Heart left ventricle (tissue), 16 donors: ENCODE measurements around the gene MAPK13. TPM values are rescaled to one million over a fixed set of nuclear protein-coding genes. Genes with fewer than 3 reads are reported as not detected.
"Not testable (repeated sequence)": the region's sequence is repeated elsewhere in the genome, so short reads cannot be mapped to it uniquely, and the experiment has no call there.

ENCODE experiments used
- ATAC-seq, 4 donors: fragments of 200-7000 bp; cut with Tn5 transposase; one replicate each; pipeline ENCODE4 v1.9.1; 2020 to 2022; ENCODE audit warnings: moderate library complexity in 4 of 4, mild to moderate bottlenecking in 3 of 4, moderate number of reproducible peaks in 1 of 4
- DNase-seq, 5 donors: peaks; one replicate each; pipeline ENCODE4 v3.0.0-alpha.2; 2020
- H3K27ac ChIP-seq, 12 donors: fragments of 200-600 bp; sonication (generic) in 4 of 12; one replicate each; pipeline versions ENCODE4 v1.5.0 to v1.8.0; 2016 to 2022; ENCODE audit warnings: mild to moderate bottlenecking in 2 of 12
- H3K27me3 ChIP-seq, 9 donors: fragments of 200-600 bp; sonication (generic) in 2 of 9; one replicate each; pipeline versions ENCODE4 v1.5.1 to v1.8.0; 2016 to 2022; ENCODE audit warnings: mild to moderate bottlenecking in 3 of 9
- H3K36me3 ChIP-seq, 9 donors: fragments of 200-600 bp; sonication (generic) in 2 of 9; one replicate each; pipeline versions ENCODE4 v1.5.0 to v1.8.0; 2018 to 2022; ENCODE audit warnings: mild to moderate bottlenecking in 2 of 9
- H3K4me1 ChIP-seq, 12 donors: fragments of 200-600 bp; sonication (generic) in 4 of 12; one replicate each; pipeline versions ENCODE4 v1.5.0 to v1.8.0; 2016 to 2022; ENCODE audit warnings: mild to moderate bottlenecking in 3 of 12
- H3K4me3 ChIP-seq, 12 donors: fragments of 200-600 bp; sonication (generic) in 4 of 12; one replicate each; pipeline versions ENCODE4 v1.5.0 to v1.8.0; 2017 to 2022; ENCODE audit warnings: mild to moderate bottlenecking in 9 of 12, moderate library complexity in 4 of 12
- H3K9me3 ChIP-seq, 12 donors: fragments of 200-600 bp; sonication (generic) in 4 of 12; one replicate each; pipeline versions ENCODE4 v1.5.0 to v1.8.0; 2016 to 2022; ENCODE audit warnings: mild to moderate bottlenecking in 1 of 12
- POLR2A ChIP-seq, 2 donors: fragments of 450-650 bp; IDR thresholded peaks; one replicate each; pipeline ENCODE4 v1.6.1; 2017; ENCODE audit warnings: antibody characterized with exemption in 2 of 2, mild to moderate bottlenecking in 2 of 2, moderate library complexity in 2 of 2
- WGBS, 4 donors: extraction: QIAGEN DNeasy Blood & Tissue Kit in 2 of 4; methylation state at CpG; one replicate each; pipeline versions ENCODE4 v1.1.5 to v1.1.7; 2013 to 2018; 5-methylcytosine and 5-hydroxymethylcytosine counted together
- intact Hi-C, 10 donors: fragments of 100-400 bp; cut with DNase I; formaldehyde crosslinking; loops; one replicate each; pipeline versions ENCODE4 v1.11.1 to v1.14.2; 2022
- polyA plus RNA-seq, 2 donors: library from polyadenylated mRNA; stranded (reverse); fragments of 200-250 nt; gene quantifications; one replicate each; pipeline ENCODE4 v1.2.3, GENCODE V29; 2013
- total RNA-seq, 9 donors: library from RNA; depleted of rRNA in 2 of 9; stranded (reverse); fragments of >200 nt in 2 of 9; fragmentation: NEBNext Ultra II Directional in 3 of 9; extraction: Animal tissue kit (Norgen Biotek cat#: 25700) in 3 of 9; gene quantifications; one replicate each; pipeline versions ENCODE4 v1.1.0 to v1.2.4, GENCODE V29; 2016 to 2023
- TF ChIP-seq, protein P1 (sequence below), 12 donors: fragments of 200-600 bp; sonication (generic) in 4 of 12; IDR thresholded peaks; one replicate each; pipeline versions ENCODE4 v1.5.0 to v1.8.0; 2018 to 2022; ENCODE audit warnings: antibody characterized with exemption in 12 of 12, mild to moderate bottlenecking in 5 of 12
- donor health status: ischemic (EF 13 %, LVEDD 7.1; RV severe dilation, severe dysfunction).
- donor health status: healthy with polysubstance abuse.
- donor health status: DM: no; HTN: yes; CAD: no.
- donor health status: DM: no; HTN: no; CAD: no.
- donor health status: ischemic (EF 25% LVEDD 6.9; RV normal size, moderate dysfunction).
- donor health status: ischemic (EF 25% LVEDD 5.7; RV mildly dilated, moderate dysfunction).
- donor health status: healthy.
- donor health status: DM: yes; HTN: yes; CAD: no.
- donor health status: ischemic (EF 35%, LVEDD 5.7; RV mildly dilated, moderate dysfunction).
- donor health status: nonischemic (EF 11% LVEDD 7.7; RV severe dilation, severe dysfunction).
- donor health status: DM: yes; HTN: yes; CAD: no.
- donor health status: PGD.
- donor health status: ischemic (EF 29% LVEDD 5.4; RV normal size, mild dysfunction).
- donor health status: nonischemic (EF 23%, LVEDD 6.1; RV moderate dilation, normal function).

The MAPK13 gene
- total and polyA plus RNA-seq, 11 donors, result 0.24 to 16.8 (median 0.56) TPM

DNA sequence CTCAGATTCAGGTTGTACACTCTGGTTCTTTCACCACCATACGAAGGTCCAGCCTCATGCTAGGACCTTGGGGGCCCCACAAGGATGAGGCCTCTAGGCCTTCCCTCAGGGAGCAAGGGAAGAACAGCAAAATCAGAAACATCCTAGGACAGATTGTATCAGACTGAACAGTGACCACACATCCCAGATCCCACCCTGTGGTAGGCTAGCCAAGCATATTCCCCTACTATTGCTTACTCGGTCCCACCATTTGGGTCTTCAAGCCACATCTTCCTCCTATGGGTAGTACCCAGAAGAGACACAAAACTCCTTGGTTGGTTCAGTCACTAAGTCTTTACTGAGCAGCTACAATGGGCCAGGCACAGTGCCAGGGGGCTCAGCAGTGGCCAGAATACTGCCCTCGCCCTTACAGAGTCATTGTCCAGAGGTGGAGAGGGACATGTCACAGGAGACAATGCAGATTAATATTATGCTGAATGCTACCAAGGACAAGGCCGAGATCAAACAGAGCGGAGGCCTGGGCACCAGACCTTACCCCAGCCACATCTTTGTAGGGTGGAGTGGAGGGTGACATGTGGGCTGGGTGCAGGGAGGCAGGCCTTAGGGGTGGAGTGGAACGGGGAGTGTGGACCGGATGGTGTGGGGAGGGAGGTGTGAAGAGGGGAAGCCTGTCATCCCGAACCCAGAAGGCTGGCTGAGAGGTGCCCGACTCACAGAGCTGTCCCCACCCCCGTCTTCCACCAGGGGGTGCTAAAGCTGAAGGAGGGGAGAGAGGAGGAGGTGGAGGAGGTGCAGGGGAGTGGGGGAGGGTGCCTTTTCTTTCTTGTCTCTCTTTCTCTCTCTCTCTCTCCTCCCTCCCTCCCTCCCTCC, 6.8 kb upstream of the MAPK13 start:
- H3K4me3 ChIP-seq, result peak overlapping the region in 1 of 12 donors; percentile 1
- H3K9me3 ChIP-seq, result no peaks in the 10 kb centered on the region
- no peaks in the 10 kb centered on the region for H3K27me3 ChIP-seq
- WGBS, 4 donors, result 37 to 44% (median 39%) methylated on average over 10 of the region's 10 CpGs
- peak; percentile 72 to 89 (median 80) for DNase-seq
- H3K36me3 ChIP-seq, result no peaks in the 10 kb centered on the region
- TF ChIP-seq, protein P1, sequence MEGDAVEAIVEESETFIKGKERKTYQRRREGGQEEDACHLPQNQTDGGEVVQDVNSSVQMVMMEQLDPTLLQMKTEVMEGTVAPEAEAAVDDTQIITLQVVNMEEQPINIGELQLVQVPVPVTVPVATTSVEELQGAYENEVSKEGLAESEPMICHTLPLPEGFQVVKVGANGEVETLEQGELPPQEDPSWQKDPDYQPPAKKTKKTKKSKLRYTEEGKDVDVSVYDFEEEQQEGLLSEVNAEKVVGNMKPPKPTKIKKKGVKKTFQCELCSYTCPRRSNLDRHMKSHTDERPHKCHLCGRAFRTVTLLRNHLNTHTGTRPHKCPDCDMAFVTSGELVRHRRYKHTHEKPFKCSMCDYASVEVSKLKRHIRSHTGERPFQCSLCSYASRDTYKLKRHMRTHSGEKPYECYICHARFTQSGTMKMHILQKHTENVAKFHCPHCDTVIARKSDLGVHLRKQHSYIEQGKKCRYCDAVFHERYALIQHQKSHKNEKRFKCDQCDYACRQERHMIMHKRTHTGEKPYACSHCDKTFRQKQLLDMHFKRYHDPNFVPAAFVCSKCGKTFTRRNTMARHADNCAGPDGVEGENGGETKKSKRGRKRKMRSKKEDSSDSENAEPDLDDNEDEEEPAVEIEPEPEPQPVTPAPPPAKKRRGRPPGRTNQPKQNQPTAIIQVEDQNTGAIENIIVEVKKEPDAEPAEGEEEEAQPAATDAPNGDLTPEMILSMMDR (IDR thresholded peaks at IDR 0.05), result peak; percentile 37 to 67 (median 56)
- TF ChIP-seq POLR2A (IDR thresholded peaks at IDR 0.05), result no peak
- ATAC-seq, result peak; percentile 47 to 85 (median 80)
- H3K27ac ChIP-seq, result peak overlapping the region in 1 of 12 donors; percentile 63
- H3K4me1 ChIP-seq, result peaks cover 0 to 75% (median 11%) of the 10 kb centered on the region in 12 donors
- intact Hi-C loops, result loop anchor here (2.0 to 10.0 kb wide), 7 partner anchors 73 to 241 kb away; partner anchors contain the start of gene BRPF3 (in 8 of the 10)

- not testable (repeated sequence) for DNase-seq, H3K9me3 ChIP-seq, H3K27ac ChIP-seq, ATAC-seq, H3K27me3 ChIP-seq, H3K36me3 ChIP-seq
- intact Hi-C loops, result loop anchor here (2.0 to 10.0 kb wide), 7 partner anchors 72 to 240 kb away; partner anchors contain the start of gene BRPF3 (in 8 of the 10)
- WGBS, 4 donors, result 85 to 94% (median 89%) methylated on average over 8 of the region's 8 CpGs
- peak overlapping the region in 1 of 12 donors; percentile 1 for H3K4me3 ChIP-seq
- H3K4me1 ChIP-seq, result peaks cover 0 to 73% (median 11%) of the 10 kb centered on the region in 12 donors
Observed at GRCh38 chr6:36124346-36124745, 6.0 kb upstream of the MAPK13 start.

GRCh38 chr6:36124881-36125280, 5.4 kb upstream of the MAPK13 start:
- Histone ChIP-seq H3K36me3 (no peaks in the 10 kb centered on the region), H3K4me1 (peaks cover 0 to 73% (median 11%) of the 10 kb centered on the region in 12 donors), H3K9me3 (no peaks in the 10 kb centered on the region), H3K4me3 (no peak overlapping the region), H3K27ac (no peak overlapping the region), H3K27me3 (peaks cover 0 to 11% (median 3%) of the 10 kb centered on the region in 9 donors)
- intact Hi-C loops, result loop anchor here (2.0 to 10.0 kb wide), 7 partner anchors 72 to 240 kb away; partner anchors contain the start of gene BRPF3 (in 9 of the 10)
- TF ChIP-seq, protein P1 (IDR thresholded peaks at IDR 0.05), result no peak
- no peak for TF ChIP-seq POLR2A (IDR thresholded peaks at IDR 0.05)
- 84 to 89% (median 86%) methylated on average over 3 of the region's 3 CpGs for WGBS, 4 donors
- ATAC-seq, result no peak
- DNase-seq, result no peak

DNA sequence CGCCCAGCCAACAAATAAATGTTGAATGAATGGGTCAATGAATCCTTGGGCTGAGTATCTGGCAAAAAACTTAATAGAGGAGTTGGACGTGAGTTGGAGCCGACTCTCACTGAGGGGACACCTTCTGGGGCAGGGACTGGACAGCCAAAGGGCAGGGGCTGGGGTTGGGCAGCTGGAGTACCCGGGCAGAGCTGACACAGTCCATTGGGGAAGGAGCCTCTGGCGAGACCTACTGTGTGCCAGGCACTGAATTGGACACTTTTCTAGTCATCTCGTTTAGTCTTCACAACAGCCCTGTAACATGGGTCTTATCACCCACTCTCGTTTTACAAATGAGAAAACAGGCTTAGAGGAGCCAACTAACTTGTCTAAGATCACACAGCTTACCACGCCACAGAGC, 4.7 kb upstream of the MAPK13 start:
- intact Hi-C loops, result loop anchor here in 6 of 10 donors (2.0 to 10.0 kb wide), 6 partner anchors 71 to 239 kb away; partner anchors contain the start of gene BRPF3 (in 3 of the 6)
- TF ChIP-seq, protein P1 (IDR thresholded peaks at IDR 0.05), result no peak
- TF ChIP-seq POLR2A (IDR thresholded peaks at IDR 0.05), result no peak
- 80 to 87% (median 81%) methylated on average over 8 of the region's 8 CpGs for WGBS, 4 donors
- peaks cover 0 to 69% (median 11%) of the 10 kb centered on the region in 12 donors for H3K4me1 ChIP-seq
- no peak for DNase-seq
- H3K9me3 ChIP-seq, result no peaks in the 10 kb centered on the region
- ATAC-seq, result no peak
- peaks cover 0 to 16% (median 4%) of the 10 kb centered on the region in 9 donors for H3K27me3 ChIP-seq
- H3K27ac ChIP-seq, result no peak overlapping the region
- no peaks in the 10 kb centered on the region for H3K36me3 ChIP-seq
- H3K4me3 ChIP-seq, result no peak overlapping the region
